ENCODE results near the gene TMEM247. TPM values are rescaled to one million over a fixed set of nuclear protein-coding genes. Genes with fewer than 3 reads are reported as not detected.
"Not testable (repeated sequence)": the region's sequence is repeated elsewhere in the genome, so short reads cannot be mapped to it uniquely, and the experiment has no call there.

Gene TMEM247
- total and polyA plus RNA-seq, 2 experiments from 2014 or later, result not detected

DNA sequence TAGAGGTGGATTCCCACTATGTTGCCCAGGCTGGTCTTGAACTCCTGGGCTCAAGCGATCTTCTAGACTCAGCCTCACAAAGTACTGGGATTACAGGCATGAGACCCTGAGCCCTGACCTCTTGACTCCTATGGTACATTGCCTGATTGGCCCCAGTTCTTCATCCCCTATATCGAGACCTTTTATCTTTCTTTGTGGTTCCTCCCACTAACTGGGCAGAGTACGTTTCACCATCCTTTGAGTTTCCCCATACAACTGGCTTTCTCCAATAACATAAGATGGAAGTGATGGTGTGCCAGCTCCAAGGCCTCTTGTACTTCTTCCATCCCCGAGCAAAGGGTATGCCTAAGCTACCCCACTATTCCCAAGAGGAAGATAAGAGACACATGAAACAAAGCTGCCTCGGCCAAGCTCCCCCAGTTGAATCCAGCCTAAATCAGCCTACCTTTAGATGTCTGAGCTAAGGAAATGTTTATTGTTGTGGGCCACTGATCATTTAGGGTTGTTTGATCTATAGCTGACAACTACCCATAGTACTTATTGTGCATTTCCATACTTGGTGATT, 8.3 kb upstream of the TMEM247 start:
- H3K27me3 ChIP-seq, result no peaks in the 10 kb centered on the region
- 93% methylated on average over 5 of the region's 5 CpGs for WGBS (ENCODE audit: low lambda C conversion rate, missing lambda C conversion rate)
- H3K9me3 ChIP-seq (ENCODE audit: low read depth), result no peaks in the 10 kb centered on the region
- H3K79me2 ChIP-seq, result no peaks in the 10 kb centered on the region
- H3K4me3 ChIP-seq, result no peak overlapping the region
- H3K36me3 ChIP-seq (replicated peaks; ENCODE audit: insufficient read depth, low read depth), result no peaks in the 10 kb centered on the region
- no peak overlapping the region for H3K27ac ChIP-seq
- H2AFZ ChIP-seq, result no peak overlapping the region
- no peaks in the 10 kb centered on the region for H3K9me2 ChIP-seq (replicated peaks; ENCODE audit: insufficient read depth)
- no peaks in the 10 kb centered on the region for H3K4me1 ChIP-seq (ENCODE audit: insufficient read depth)
- H4K20me1 ChIP-seq (ENCODE audit: insufficient read depth, poor library complexity, severe bottlenecking), result no peaks in the 10 kb centered on the region
- H3K4me2 ChIP-seq, result no peak overlapping the region
- TF ChIP-seq EZH2 (IDR thresholded peaks at IDR 0.05; ENCODE audit: borderline replicate concordance), result no peak
- TF ChIP-seq, protein P1, sequence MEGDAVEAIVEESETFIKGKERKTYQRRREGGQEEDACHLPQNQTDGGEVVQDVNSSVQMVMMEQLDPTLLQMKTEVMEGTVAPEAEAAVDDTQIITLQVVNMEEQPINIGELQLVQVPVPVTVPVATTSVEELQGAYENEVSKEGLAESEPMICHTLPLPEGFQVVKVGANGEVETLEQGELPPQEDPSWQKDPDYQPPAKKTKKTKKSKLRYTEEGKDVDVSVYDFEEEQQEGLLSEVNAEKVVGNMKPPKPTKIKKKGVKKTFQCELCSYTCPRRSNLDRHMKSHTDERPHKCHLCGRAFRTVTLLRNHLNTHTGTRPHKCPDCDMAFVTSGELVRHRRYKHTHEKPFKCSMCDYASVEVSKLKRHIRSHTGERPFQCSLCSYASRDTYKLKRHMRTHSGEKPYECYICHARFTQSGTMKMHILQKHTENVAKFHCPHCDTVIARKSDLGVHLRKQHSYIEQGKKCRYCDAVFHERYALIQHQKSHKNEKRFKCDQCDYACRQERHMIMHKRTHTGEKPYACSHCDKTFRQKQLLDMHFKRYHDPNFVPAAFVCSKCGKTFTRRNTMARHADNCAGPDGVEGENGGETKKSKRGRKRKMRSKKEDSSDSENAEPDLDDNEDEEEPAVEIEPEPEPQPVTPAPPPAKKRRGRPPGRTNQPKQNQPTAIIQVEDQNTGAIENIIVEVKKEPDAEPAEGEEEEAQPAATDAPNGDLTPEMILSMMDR (IDR thresholded peaks at IDR 0.05; ENCODE audit: poor library complexity), result no peak
- no peak for DNase-seq (ENCODE audit: low spot score)

DNA sequence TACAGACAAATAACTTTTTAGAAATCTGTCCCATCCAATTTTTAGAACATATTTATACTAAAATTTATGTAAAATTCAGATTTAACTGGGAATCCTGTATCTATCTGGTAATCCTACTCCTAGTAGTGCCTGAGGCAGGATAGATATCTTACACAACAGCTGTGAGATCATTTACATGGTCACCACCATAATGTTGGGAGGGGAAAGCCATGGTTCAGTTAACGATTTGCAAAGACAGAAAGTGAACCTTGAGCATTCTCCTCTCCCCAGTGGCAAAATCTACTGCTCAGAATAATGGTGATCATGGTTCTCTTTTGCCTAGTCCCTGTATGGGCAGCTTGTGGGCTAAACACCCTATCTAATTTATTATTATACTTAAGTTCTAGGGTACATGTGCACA, 7.7 kb upstream of the TMEM247 start:
- TF ChIP-seq EZH2phosphoT487 (IDR thresholded peaks at IDR 0.05; ENCODE audit: low read depth, severe bottlenecking, unreplicated experiment), result no peak
- no peak for TF ChIP-seq EZH2 (IDR thresholded peaks at IDR 0.05; ENCODE audit: borderline replicate concordance)
- TF ChIP-seq, protein P1 (IDR thresholded peaks at IDR 0.05; ENCODE audit: poor library complexity), result no peak
- WGBS (ENCODE audit: low lambda C conversion rate, missing lambda C conversion rate), result 95% methylated on average over 1 of the region's 1 CpG
- no peak overlapping the region for H2AFZ ChIP-seq
- no peaks in the 10 kb centered on the region for H3K9me3 ChIP-seq (ENCODE audit: low read depth)
- no peaks in the 10 kb centered on the region for H3K36me3 ChIP-seq (replicated peaks; ENCODE audit: insufficient read depth, low read depth)
- no peaks in the 10 kb centered on the region for H3K9me2 ChIP-seq (replicated peaks; ENCODE audit: insufficient read depth)
- H3K27ac ChIP-seq, result no peak overlapping the region
- no peak overlapping the region for H3K4me2 ChIP-seq
- H3K79me2 ChIP-seq, result no peaks in the 10 kb centered on the region
- DNase-seq (ENCODE audit: low spot score), result no peak
- no peaks in the 10 kb centered on the region for H4K20me1 ChIP-seq (ENCODE audit: insufficient read depth, poor library complexity, severe bottlenecking)
- no peaks in the 10 kb centered on the region for H3K4me1 ChIP-seq (ENCODE audit: insufficient read depth)
- H3K27me3 ChIP-seq, result no peaks in the 10 kb centered on the region
- no peak overlapping the region for H3K4me3 ChIP-seq

DNA sequence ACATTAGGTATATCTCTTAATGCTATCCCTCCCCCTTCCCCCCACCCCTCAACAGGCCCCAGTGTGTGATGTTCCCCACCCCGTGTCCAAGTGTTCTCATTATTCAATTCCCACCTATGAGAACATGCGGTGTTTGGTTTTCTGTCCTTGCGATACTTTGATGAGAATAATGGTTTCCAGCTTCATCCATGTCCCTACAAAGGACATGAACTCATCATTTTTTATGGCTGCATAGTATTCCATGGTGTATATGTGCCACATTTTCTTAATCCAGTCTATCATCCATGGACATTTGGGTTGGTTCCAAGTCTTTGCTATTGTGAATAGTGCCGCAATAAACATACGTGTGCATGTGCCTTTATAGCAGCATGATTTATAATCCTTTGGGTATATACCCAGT, 7.2 kb upstream of the TMEM247 start:
- H3K27me3 ChIP-seq; H3K4me2 ChIP-seq; H3K79me2 ChIP-seq; H3K9me3 ChIP-seq (ENCODE audit: low read depth); H3K36me3 ChIP-seq (replicated peaks; ENCODE audit: insufficient read depth, low read depth); H4K20me1 ChIP-seq (ENCODE audit: insufficient read depth, poor library complexity, severe bottlenecking); H3K4me1 ChIP-seq (ENCODE audit: insufficient read depth); H3K27ac ChIP-seq; H2AFZ ChIP-seq; H3K9me2 ChIP-seq (replicated peaks; ENCODE audit: insufficient read depth); DNase-seq (ENCODE audit: low spot score); H3K4me3 ChIP-seq: not testable (repeated sequence)
- 98% methylated on average over 5 of the region's 5 CpGs for WGBS (ENCODE audit: low lambda C conversion rate, missing lambda C conversion rate)

DNA sequence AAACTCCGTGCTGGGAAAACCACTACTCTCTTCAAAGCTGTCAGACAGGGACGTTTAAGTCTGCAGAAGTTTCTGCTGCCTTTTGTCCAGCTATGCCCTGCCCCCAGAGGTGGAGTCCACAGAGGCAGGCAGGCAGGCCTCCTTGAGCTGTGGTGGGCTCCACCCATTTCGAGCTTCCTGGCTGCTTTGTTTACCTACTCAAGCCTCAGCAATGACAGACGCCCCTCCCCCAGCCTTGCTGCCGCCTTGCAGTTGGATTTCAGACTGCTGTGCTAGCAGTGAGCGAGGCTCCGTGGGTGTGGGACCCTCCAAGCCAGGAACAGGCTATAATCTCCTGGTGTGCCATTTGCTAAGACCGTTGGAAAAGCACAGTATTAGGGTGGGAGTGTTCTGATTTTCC, 1.9 kb upstream of the TMEM247 start:
- not testable (repeated sequence) for DNase-seq (ENCODE audit: low spot score); H4K20me1 ChIP-seq (ENCODE audit: insufficient read depth, poor library complexity, severe bottlenecking); H3K4me2 ChIP-seq; H3K27ac ChIP-seq; H3K9me3 ChIP-seq (ENCODE audit: low read depth); H3K27me3 ChIP-seq; H2AFZ ChIP-seq; H3K79me2 ChIP-seq; H3K36me3 ChIP-seq (replicated peaks; ENCODE audit: insufficient read depth, low read depth); H3K9me2 ChIP-seq (replicated peaks; ENCODE audit: insufficient read depth); H3K4me1 ChIP-seq (ENCODE audit: insufficient read depth); H3K4me3 ChIP-seq
- WGBS (ENCODE audit: low lambda C conversion rate, missing lambda C conversion rate), result 64% methylated on average over 8 of the region's 8 CpGs
